ENCODE results near the gene ARSA.

The ARSA gene

DNA sequence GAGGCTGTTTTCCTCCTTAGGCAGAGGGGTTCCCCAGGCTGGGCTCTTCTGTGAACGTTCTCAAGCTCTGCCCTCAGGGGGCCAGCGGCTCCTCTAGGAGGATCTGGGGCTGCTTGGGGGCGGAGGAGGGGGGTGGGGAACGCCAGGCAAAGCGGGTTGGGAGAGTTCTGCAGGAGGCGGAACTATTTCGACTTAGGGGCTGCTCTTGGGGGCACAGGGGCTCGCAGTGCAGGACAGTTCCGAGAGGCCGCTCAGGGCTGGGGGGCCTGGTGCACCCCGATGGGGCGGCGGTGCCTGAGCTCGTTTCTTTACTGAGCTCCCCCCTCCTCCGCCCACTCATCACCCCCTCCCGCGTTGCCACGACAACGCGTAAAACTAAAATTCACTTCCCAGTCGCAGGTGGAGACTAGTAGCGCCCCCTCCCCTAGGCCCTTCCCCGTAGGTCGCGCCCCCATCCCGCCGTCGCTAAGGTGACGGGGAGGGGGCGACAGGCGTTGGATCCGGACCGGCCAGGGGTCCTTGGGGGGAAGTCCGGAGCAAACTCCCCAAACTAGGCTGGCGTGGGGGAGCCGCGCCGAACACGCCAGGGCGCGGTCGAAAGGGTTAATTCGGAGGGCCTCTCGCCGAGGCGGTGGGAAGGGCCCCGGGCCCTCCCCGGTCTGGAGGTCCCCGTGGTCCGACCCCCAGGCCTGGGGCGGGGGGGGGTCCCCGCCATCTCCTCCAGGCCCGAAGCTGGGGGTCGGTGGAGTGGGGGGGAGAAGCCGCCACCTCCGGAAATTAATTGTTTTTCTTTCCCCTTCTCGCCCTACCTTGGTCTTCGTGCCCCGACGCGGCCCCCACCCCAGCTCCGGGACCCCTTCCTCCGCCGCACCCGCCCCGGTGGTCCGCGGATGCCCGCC is 45.5 kb upstream of the ARSA start:
- Histone ChIP-seq H3K79me2 (ENCODE audit: control insufficient read depth, low read length) (no peaks in the 10 kb centered on the region), H3K4me2 (ENCODE audit: low read length) (no peak overlapping the region), H3K36me3 (ENCODE audit: control insufficient read depth, low read length) (no peaks in the 10 kb centered on the region), H4K20me1 (ENCODE audit: control insufficient read depth, insufficient read depth, low read depth, low read length) (no peaks in the 10 kb centered on the region), H3K27me3 (ENCODE audit: control insufficient read depth, low read length) (peaks cover 15% of the 10 kb centered on the region), H3K4me1 (ENCODE audit: control insufficient read depth, low read length) (no peaks in the 10 kb centered on the region), H3K9me3 (ENCODE audit: control insufficient read depth, insufficient read depth, low read length) (peaks cover 7% of the 10 kb centered on the region; the same call in 1 of the 2 replicates), H3F3A (ENCODE audit: control insufficient read depth, insufficient read depth) (no peaks in the 10 kb centered on the region), H3K9me2 (replicated peaks; ENCODE audit: control insufficient read depth, low read length) (no peaks in the 10 kb centered on the region), H3K4me3 (ENCODE audit: low read length) (no peak overlapping the region), H3K27ac (ENCODE audit: low read depth, low read length) (no peak overlapping the region)
- TF ChIP-seq, protein P1, sequence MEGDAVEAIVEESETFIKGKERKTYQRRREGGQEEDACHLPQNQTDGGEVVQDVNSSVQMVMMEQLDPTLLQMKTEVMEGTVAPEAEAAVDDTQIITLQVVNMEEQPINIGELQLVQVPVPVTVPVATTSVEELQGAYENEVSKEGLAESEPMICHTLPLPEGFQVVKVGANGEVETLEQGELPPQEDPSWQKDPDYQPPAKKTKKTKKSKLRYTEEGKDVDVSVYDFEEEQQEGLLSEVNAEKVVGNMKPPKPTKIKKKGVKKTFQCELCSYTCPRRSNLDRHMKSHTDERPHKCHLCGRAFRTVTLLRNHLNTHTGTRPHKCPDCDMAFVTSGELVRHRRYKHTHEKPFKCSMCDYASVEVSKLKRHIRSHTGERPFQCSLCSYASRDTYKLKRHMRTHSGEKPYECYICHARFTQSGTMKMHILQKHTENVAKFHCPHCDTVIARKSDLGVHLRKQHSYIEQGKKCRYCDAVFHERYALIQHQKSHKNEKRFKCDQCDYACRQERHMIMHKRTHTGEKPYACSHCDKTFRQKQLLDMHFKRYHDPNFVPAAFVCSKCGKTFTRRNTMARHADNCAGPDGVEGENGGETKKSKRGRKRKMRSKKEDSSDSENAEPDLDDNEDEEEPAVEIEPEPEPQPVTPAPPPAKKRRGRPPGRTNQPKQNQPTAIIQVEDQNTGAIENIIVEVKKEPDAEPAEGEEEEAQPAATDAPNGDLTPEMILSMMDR (IDR thresholded peaks at IDR 0.05; ENCODE audit: low read depth, low read length, poor library complexity, severe bottlenecking), result no peak
- TF ChIP-seq EZH2phosphoT487 (IDR thresholded peaks at IDR 0.05; ENCODE audit: borderline replicate concordance, low read length), result no peak

DNA sequence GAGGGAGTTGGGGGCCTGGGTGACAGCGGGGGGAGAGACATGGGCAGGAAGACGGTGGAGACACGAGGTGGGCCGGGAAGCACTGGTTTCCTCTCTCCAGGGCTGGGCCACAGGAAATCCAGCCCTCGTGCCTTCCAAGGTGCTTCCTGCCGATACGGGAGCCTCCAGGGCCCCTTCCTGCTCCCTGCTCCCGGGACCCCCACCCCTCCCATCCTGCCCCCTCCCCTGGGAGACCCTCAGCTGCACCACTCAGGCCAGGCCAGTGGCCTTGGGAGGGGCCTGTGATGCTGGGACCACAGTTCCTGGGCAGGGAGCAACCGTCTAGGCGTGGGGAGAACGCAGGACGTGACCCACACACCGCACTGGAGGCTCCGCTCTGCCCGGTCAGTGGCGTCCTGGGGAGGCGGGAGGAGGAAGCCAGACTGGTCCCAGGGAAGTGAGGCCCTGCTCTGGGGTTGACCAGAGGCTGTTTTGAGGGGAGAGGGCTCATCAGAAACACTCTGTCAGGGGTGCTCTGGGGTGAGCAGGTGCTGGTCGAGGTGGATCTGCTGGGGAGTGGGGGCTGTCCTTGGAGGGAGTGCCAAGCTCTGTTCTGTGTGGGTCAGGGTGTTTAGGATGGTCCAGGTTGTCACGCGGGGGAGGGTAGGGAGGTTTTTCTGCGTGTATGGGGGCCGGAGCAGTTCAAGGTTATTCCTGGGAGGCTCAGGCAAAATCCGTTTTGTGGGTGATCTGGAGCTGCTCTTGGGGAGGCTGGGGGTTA is 44.7 kb upstream of the ARSA start, which contains the start of gene SHANK3:
SHANK3 (plus strand) TSS at position 353 of the 760 bp plus-strand sequence.
- no peak within 1 kb of the TSS for H3K27ac ChIP-seq (ENCODE audit: low read depth, low read length)

GRCh38 chr22:50672041-50672440 is 44.1 kb upstream of the ARSA start:
- Histone ChIP-seq H3K9me3 (ENCODE audit: control insufficient read depth, insufficient read depth, low read length) (no peaks in the 10 kb centered on the region; the same call in 1 of the 2 replicates), H3K9me2 (replicated peaks; ENCODE audit: control insufficient read depth, low read length) (no peaks in the 10 kb centered on the region), H4K20me1 (ENCODE audit: control insufficient read depth, insufficient read depth, low read depth, low read length) (no peaks in the 10 kb centered on the region), H3K4me1 (ENCODE audit: control insufficient read depth, low read length) (no peaks in the 10 kb centered on the region), H3F3A (ENCODE audit: control insufficient read depth, insufficient read depth) (no peaks in the 10 kb centered on the region), H3K4me3 (ENCODE audit: low read length) (no peak overlapping the region), H3K36me3 (ENCODE audit: control insufficient read depth, low read length) (no peaks in the 10 kb centered on the region), H3K27me3 (ENCODE audit: control insufficient read depth, low read length) (peaks cover 16% of the 10 kb centered on the region), H3K79me2 (ENCODE audit: control insufficient read depth, low read length) (no peaks in the 10 kb centered on the region), H3K4me2 (ENCODE audit: low read length) (no peak overlapping the region), H3K27ac (ENCODE audit: low read depth, low read length) (no peak overlapping the region)
- TF ChIP-seq, protein P1 (IDR thresholded peaks at IDR 0.05; ENCODE audit: low read depth, low read length, poor library complexity, severe bottlenecking), result no peak
- no peak for TF ChIP-seq EZH2phosphoT487 (IDR thresholded peaks at IDR 0.05; ENCODE audit: borderline replicate concordance, low read length)

More for the DNA sequence above, 44.7 kb upstream of the ARSA start, which contains the start of gene SHANK3:
- no peaks in the 10 kb centered on the region for H3K9me2 ChIP-seq (replicated peaks; ENCODE audit: control insufficient read depth, low read length)
- no peak within 1 kb of the TSS for H3K4me3 ChIP-seq (ENCODE audit: low read length)
- H3K4me2 ChIP-seq (ENCODE audit: low read length), result no peak within 1 kb of the TSS
- no peaks in the 10 kb centered on the region for H3K36me3 ChIP-seq (ENCODE audit: control insufficient read depth, low read length)
- no peaks in the 10 kb centered on the region; the same call in 1 of the 2 replicates for H3K9me3 ChIP-seq (ENCODE audit: control insufficient read depth, insufficient read depth, low read length)
- no peak for TF ChIP-seq EZH2phosphoT487 (IDR thresholded peaks at IDR 0.05; ENCODE audit: borderline replicate concordance, low read length)
- TF ChIP-seq, protein P1 (IDR thresholded peaks at IDR 0.05; ENCODE audit: low read depth, low read length, poor library complexity, severe bottlenecking), result no peak
- no peaks in the 10 kb centered on the region for H3K4me1 ChIP-seq (ENCODE audit: control insufficient read depth, low read length)
- H4K20me1 ChIP-seq (ENCODE audit: control insufficient read depth, insufficient read depth, low read depth, low read length), result no peaks in the 10 kb centered on the region
- H3F3A ChIP-seq (ENCODE audit: control insufficient read depth, insufficient read depth), result no peaks in the 10 kb centered on the region
- no peaks in the 10 kb centered on the region for H3K79me2 ChIP-seq (ENCODE audit: control insufficient read depth, low read length)
- H3K27me3 ChIP-seq (ENCODE audit: control insufficient read depth, low read length), result peaks cover 16% of the 10 kb centered on the region
